Body of pancreas (tissue), 4 donors: Measurements from ENCODE around the gene SEMA4D. TPM values are rescaled to one million over a fixed set of nuclear protein-coding genes. Genes with fewer than 3 reads are reported as not detected.

ENCODE experiments used
- ATAC-seq: fragments of 150-250 bp; one replicate; pipeline ENCODE4 v1.9.1; 2016
- DNase-seq, 4 donors: peaks; one replicate each; pipeline ENCODE4 v3.0.0-alpha.2; 2019
- H3K27ac ChIP-seq, 4 donors: fragments of 200-600 bp; sonication (generic); 1 replicate in 3 of 4; 2 replicates in 1 of 4; pipeline versions ENCODE4 v1.5.1 to v1.6.1; 2016 to 2019; ENCODE audit warnings: mild to moderate bottlenecking in 1 of 4, mixed read lengths in 1 of 4, moderate library complexity in 1 of 4
- H3K27me3 ChIP-seq, 2 donors: fragments of 200-600 bp; sonication (generic); one replicate each; pipeline ENCODE4 v1.6.0; 2016; ENCODE audit warnings: mild to moderate bottlenecking in 1 of 2
- H3K36me3 ChIP-seq, 2 donors: fragments of 200-600 bp; sonication (generic); replicated peaks in 1 of 2; 2 replicates each; pipeline ENCODE4 v1.5.1; 2016; ENCODE audit warnings: low read depth in 2 of 2; ENCODE audit not compliant: insufficient read depth in 1 of 2
- H3K4me1 ChIP-seq: fragments of 200-600 bp; sonication (generic); one replicate; pipeline ENCODE4 v1.6.0; 2016
- H3K4me3 ChIP-seq, 2 donors: fragments of 200-600 bp; sonication (generic); 1 replicate in 1 of 2; 2 replicates in 1 of 2; pipeline ENCODE4 v1.5.1; 2016 to 2019
- H3K9me3 ChIP-seq, 3 donors: fragments of 200-600 bp; sonication (generic); 1 replicate in 2 of 3; 2 replicates in 1 of 3; pipeline ENCODE4 v1.5.1; 2016
- CTCF ChIP-seq, 7 experiments: fragments of 450-650 bp in 4 of 7; fragments of 200-600 bp in 3 of 7; sonication (generic) in 3 of 7; IDR thresholded peaks; one replicate each; pipeline ENCODE4 v1.5.1; 2016 to 2019; ENCODE audit warnings: antibody characterized with exemption in 7 of 7
- POLR2A ChIP-seq, 3 donors: fragments of 450-650 bp; IDR thresholded peaks; one replicate each; pipeline ENCODE4 v1.6.1; 2016; ENCODE audit warnings: antibody characterized with exemption in 3 of 3, mild to moderate bottlenecking in 2 of 3
- WGBS, 2 donors: methylation state at CpG; one replicate each; pipeline ENCODE4 v1.1.5; 2017; 5-methylcytosine and 5-hydroxymethylcytosine counted together
- intact Hi-C: fragments of 100-400 bp; cut with DNase I; formaldehyde crosslinking; loops from one replicate; pipeline ENCODE4 v1.15.1; 2023
- total RNA-seq, 2 donors: library from RNA; depleted of rRNA; stranded (reverse); fragments of >200 nt; gene quantifications; one replicate each; pipeline ENCODE4 v1.1.0, GENCODE V29; 2016

The SEMA4D gene
- total RNA-seq, 2 donors from 2014 or later: 15.6 to 18.1 TPM

- DNase-seq: no peak
- no peaks in the 10 kb centered on the region for H3K27me3 ChIP-seq
- no peaks in the 10 kb centered on the region for H3K4me1 ChIP-seq
- TF ChIP-seq CTCF (IDR thresholded peaks at IDR 0.05): no peak
- TF ChIP-seq POLR2A (IDR thresholded peaks at IDR 0.05): no peak
- WGBS, 2 donors: 93 to 96% methylated on average over 7 of the region's 7 CpGs
- no peak overlapping the region for H3K4me3 ChIP-seq
- intact Hi-C loops: no loop called here
- no peaks in the 10 kb centered on the region for H3K36me3 ChIP-seq
- ATAC-seq: no peak
- no peaks in the 10 kb centered on the region for H3K9me3 ChIP-seq
- H3K27ac ChIP-seq: no peak overlapping the region
Observed at GRCh38 chr9:89468281-89468960, 29.5 kb downstream of the SEMA4D start.

DNA sequence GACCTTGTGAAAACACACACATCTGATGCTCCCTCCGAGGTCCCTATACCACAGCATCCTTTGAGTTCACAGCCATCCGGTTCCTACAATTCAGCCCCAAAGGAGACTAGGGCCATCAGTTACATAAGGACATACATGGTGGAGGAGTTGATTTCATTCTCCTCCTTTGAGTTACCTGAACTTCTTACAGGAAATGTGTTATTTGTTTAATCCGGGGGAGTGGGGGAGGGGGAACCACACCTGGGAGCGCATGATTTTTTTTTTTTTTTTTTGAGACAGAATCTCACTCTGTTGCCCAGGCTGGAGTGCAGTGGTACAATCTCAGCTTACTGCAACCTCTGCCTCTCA lies 30.7 kb downstream of the SEMA4D start:
- Histone ChIP-seq H3K4me1 (no peaks in the 10 kb centered on the region), H3K36me3 (no peaks in the 10 kb centered on the region), H3K9me3 (no peaks in the 10 kb centered on the region), H3K27me3 (no peaks in the 10 kb centered on the region), H3K4me3 (no peak overlapping the region), H3K27ac (no peak overlapping the region)
- intact Hi-C loops: no loop called here
- no peak for DNase-seq
- 66 to 78% methylated on average over 4 of the region's 4 CpGs for WGBS, 2 donors
- TF ChIP-seq POLR2A (IDR thresholded peaks at IDR 0.05) (no peak), CTCF (IDR thresholded peaks at IDR 0.05) (no peak)
- no peak for ATAC-seq

GRCh38 chr9:89466451-89467277 lies 31.2 kb downstream of the SEMA4D start:
- no peak for TF ChIP-seq POLR2A (IDR thresholded peaks at IDR 0.05)
- TF ChIP-seq CTCF (IDR thresholded peaks at IDR 0.05): no peak
- no peaks in the 10 kb centered on the region for H3K27me3 ChIP-seq
- DNase-seq (no peak), ATAC-seq (no peak)
- no peak overlapping the region for H3K4me3 ChIP-seq
- no peaks in the 10 kb centered on the region for H3K4me1 ChIP-seq
- H3K27ac ChIP-seq: no peak overlapping the region
- WGBS, 2 donors: 76% methylated on average over 18 of the region's 18 CpGs
- H3K36me3 ChIP-seq: no peaks in the 10 kb centered on the region
- no peaks in the 10 kb centered on the region for H3K9me3 ChIP-seq
- intact Hi-C loops: no loop called here

- 89 to 90% methylated on average over 9 to 10 of the region's 10 CpGs for WGBS, 2 donors
- intact Hi-C loops: no loop called here
- no peak for TF ChIP-seq POLR2A (IDR thresholded peaks at IDR 0.05)
- TF ChIP-seq CTCF (IDR thresholded peaks at IDR 0.05): no peak
Observed at GRCh38 chr9:89465726-89466308, 32.1 kb downstream of the SEMA4D start.

More at GRCh38 chr9:89465726-89466308, 32.1 kb downstream of the SEMA4D start:
- no peak overlapping the region for H3K4me3 ChIP-seq
- H3K27ac ChIP-seq: no peak overlapping the region
- H3K36me3 ChIP-seq: no peaks in the 10 kb centered on the region
- DNase-seq (no peak), ATAC-seq (no peak)
- H3K27me3 ChIP-seq: no peaks in the 10 kb centered on the region
- H3K4me1 ChIP-seq: no peaks in the 10 kb centered on the region
- H3K9me3 ChIP-seq: no peaks in the 10 kb centered on the region
